Activated T-cell treated with anti-CD3 and anti-CD28 coated beads, Interleukin-2, amount 50 U/mL, for 72 hours (primary cell): Measurements from ENCODE around the gene MTX2. TPM values are rescaled to one million over a fixed set of nuclear protein-coding genes. Genes with fewer than 3 reads are reported as not detected.

Source experiments
- total RNA-seq, 2 donors: library from RNA; stranded (reverse); gene quantifications; one replicate each; pipeline ENCODE4 v1.2.3, GENCODE V29; 2022

The MTX2 gene
- total RNA-seq, 2 donors from 2014 or later, result 20.6 to 26.7 TPM

Other genes starting within 250 kb of the MTX2 start
- not detected for gene EVX2, start 185.5 kb upstream of the MTX2 start, total RNA-seq
- gene HOXD13, start 176.7 kb upstream of the MTX2 start, total RNA-seq, result not detected
- gene HOXD12, start 169.6 kb upstream of the MTX2 start, total RNA-seq, result not detected
- gene HOXD11, start 162.2 kb upstream of the MTX2 start, total RNA-seq, result not detected
- not detected for gene HOXD10, start 152.7 kb upstream of the MTX2 start, total RNA-seq
- gene HOXD9, start 146.7 kb upstream of the MTX2 start, total RNA-seq, result not detected
- gene HOXD8, start 139.7 kb upstream of the MTX2 start, total RNA-seq, result not detected
- not detected for gene HOXD4, start 117.9 kb upstream of the MTX2 start, total RNA-seq
- gene HOXD3, start 112.1 kb upstream of the MTX2 start, total RNA-seq, result not detected
- not detected for gene HOXD1, start 80.8 kb upstream of the MTX2 start, total RNA-seq